IPS DF 4.7 (cell line): Measurements from ENCODE around the gene SOCS2.

Experiments used
- DNase-seq: peaks from one replicate; pipeline ENCODE4 v3.0.0-alpha.2; 2013; ENCODE audit warnings: low spot score; ENCODE audit errors: extremely low read depth

Gene SOCS2

GRCh38 chr12:93567174-93567573, 5.3 kb upstream of the SOCS2 start:
- DNase-seq: no peak

- no peak for DNase-seq
Observed at GRCh38 chr12:93568091-93568490, 4.4 kb upstream of the SOCS2 start.

- no peak for DNase-seq
Observed at GRCh38 chr12:93569301-93569655, 3.2 kb upstream of the SOCS2 start.

- DNase-seq: no peak
Observed at GRCh38 chr12:93569656-93570551, 2.6 kb upstream of the SOCS2 start.

- no peak for DNase-seq
Observed at GRCh38 chr12:93570552-93571364, 1.7 kb upstream of the SOCS2 start.

GRCh38 chr12:93571365-93571924, 1.0 kb upstream of the SOCS2 start:
- no peak for DNase-seq

- DNase-seq: no peak
Observed at GRCh38 chr12:93572712-93573551, 457 bp downstream of the SOCS2 start.

- no peak for DNase-seq
Observed at GRCh38 chr12:93573552-93574223, 1.2 kb downstream of the SOCS2 start.

GRCh38 chr12:93577222-93577621, 4.7 kb downstream of the SOCS2 start:
- DNase-seq: no peak

GRCh38 chr12:93578221-93578620, 5.7 kb downstream of the SOCS2 start:
- DNase-seq: no peak

- DNase-seq: no peak
Observed at GRCh38 chr12:93580682-93581081, 8.2 kb downstream of the SOCS2 start.

GRCh38 chr12:93581370-93581769, 8.9 kb downstream of the SOCS2 start:
- no peak for DNase-seq

- no peak for DNase-seq
Observed at GRCh38 chr12:93582351-93582750, 9.9 kb downstream of the SOCS2 start.

GRCh38 chr12:93583627-93584392, 11.3 kb downstream of the SOCS2 start:
- DNase-seq: no peak

- DNase-seq: no peak
Observed at GRCh38 chr12:93585247-93585646, 12.8 kb downstream of the SOCS2 start.

- no peak for DNase-seq
Observed at GRCh38 chr12:93587611-93588010, 15.1 kb downstream of the SOCS2 start.

- DNase-seq: no peak
Observed at GRCh38 chr12:93589081-93589480, 16.6 kb downstream of the SOCS2 start.

GRCh38 chr12:93591137-93591868, 18.8 kb downstream of the SOCS2 start:
- no peak for DNase-seq
